Cardiac fibroblast (primary cell): ENCODE measurements around the gene IGF2BP2.
"Not testable (repeated sequence)": the region's sequence is repeated elsewhere in the genome, so short reads cannot be mapped to it uniquely, and the experiment has no call there.

Experiments
- DNase-seq, 2 donors: peaks; one replicate each; pipeline versions ENCODE4 v3.0.0 to v3.0.0-alpha.2; 2010; ENCODE audit warnings: low read depth in 2 of 2
- H3K4me3 ChIP-seq, 2 donors: replicated peaks in 1 of 2; 1 replicate in 1 of 2; 2 replicates in 1 of 2; pipeline ENCODE4 v1.5.1; 2011; ENCODE audit warnings: low read depth in 2 of 2, low read length in 2 of 2, mild to moderate bottlenecking in 2 of 2, moderate library complexity in 1 of 2
- TF ChIP-seq, protein P1 (sequence below): IDR thresholded peaks from one replicate; pipeline ENCODE4 v1.5.1; 2011; ENCODE audit warnings: low read depth, mild to moderate bottlenecking, low read length, inconsistent platforms

Gene IGF2BP2

DNA sequence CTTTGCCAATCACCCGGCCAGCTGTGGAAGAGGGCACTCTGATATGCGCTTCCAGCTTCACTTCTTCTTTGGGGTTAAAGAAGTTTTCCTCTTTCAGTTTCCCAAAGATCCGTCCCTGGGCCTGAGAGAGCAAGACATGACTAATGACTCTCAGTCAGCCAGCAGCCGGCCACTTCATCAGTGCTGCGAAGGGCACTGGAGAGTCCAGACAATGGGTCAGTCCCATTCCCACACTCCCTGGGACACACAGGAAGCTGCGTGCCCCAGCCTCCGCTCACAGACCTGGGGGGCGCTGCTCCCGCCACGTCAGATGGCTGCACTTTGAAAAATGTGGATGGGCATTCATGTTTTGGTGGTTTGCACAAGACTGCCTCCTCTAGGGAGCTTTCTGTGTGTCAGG is 175.4 kb downstream of the IGF2BP2 start:
- TF ChIP-seq, protein P1, sequence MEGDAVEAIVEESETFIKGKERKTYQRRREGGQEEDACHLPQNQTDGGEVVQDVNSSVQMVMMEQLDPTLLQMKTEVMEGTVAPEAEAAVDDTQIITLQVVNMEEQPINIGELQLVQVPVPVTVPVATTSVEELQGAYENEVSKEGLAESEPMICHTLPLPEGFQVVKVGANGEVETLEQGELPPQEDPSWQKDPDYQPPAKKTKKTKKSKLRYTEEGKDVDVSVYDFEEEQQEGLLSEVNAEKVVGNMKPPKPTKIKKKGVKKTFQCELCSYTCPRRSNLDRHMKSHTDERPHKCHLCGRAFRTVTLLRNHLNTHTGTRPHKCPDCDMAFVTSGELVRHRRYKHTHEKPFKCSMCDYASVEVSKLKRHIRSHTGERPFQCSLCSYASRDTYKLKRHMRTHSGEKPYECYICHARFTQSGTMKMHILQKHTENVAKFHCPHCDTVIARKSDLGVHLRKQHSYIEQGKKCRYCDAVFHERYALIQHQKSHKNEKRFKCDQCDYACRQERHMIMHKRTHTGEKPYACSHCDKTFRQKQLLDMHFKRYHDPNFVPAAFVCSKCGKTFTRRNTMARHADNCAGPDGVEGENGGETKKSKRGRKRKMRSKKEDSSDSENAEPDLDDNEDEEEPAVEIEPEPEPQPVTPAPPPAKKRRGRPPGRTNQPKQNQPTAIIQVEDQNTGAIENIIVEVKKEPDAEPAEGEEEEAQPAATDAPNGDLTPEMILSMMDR = no peak
- DNase-seq = peak in 1 of 2 donors; percentile 81
- no peak overlapping the region for H3K4me3 ChIP-seq

DNA sequence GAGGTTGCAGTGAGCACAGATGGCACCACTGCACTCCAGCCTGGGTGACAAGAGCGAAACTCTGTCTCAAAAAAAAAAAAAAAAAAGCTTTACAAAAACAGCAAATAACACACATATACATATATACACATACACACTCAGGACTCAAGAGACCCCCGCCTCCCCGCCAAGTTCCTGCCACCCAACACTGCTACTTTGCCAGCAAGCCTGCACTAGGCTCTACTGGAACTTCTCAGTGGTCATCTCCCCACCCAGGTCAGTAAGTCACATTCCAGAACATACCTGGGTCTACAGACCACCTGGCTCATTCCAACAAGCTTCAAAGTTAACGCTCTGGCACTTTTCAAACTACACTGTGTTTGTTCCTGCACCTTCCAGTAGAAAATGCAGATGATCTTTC is 176.4 kb downstream of the IGF2BP2 start:
- TF ChIP-seq, protein P1 = no peak
- no peak for DNase-seq
- H3K4me3 ChIP-seq = no peak overlapping the region

DNA sequence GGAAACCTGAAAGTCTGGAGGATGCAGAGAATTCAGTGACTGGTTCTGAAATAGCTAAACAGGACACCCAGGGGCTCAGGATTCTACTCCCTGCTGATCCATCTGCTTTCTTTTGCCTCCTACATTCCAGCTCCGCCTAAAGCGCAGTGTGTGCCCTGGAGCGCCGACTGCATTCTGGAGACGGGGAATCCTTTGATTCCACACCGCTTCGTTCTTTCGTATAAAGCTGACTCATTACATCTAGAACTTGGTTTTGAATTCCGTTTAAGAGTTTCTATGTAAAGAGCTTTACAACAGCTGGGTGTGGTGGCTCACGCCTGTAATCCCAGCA is 177.0 kb downstream of the IGF2BP2 start:
- TF ChIP-seq, protein P1 = no peak

DNA sequence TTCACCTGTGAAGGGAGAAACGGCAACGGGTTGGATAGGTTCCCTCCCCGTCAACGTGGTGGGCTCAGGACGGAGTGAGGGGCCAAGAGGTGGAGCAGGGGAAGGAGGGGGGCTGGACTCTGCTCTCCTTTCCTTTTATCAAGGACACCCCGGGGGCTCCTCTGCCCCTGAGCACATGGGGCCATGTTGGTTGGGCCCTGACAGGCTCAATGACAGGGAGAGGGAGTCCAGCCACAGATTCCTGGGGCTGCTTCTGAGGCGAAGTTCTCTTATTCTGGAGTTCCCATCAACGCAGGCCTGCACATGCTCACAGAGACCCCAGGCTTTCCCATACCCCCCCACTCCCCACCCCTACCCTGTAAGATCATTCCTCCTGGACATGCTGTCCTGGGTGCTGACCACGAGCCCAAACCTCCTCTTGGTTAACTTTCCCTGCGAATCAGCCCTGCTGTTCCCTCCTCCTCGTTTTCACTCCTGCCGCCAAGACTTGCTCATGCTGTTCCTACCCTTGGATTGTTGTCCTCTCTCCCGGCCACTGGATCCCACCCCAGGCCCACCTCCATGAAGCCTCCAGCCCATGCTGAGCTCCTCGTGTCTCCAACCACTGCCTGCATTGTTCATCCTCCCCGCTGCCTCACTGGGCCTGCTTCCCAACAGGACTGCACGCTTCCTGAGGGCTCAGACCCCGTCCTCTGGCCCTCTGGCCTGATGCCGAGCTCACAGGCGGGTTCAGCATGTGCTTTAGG is 177.5 kb downstream of the IGF2BP2 start:
- no peak for DNase-seq
- TF ChIP-seq, protein P1 = no peak
- no peak overlapping the region for H3K4me3 ChIP-seq

More for the DNA sequence above, 177.0 kb downstream of the IGF2BP2 start:
- no peak overlapping the region for H3K4me3 ChIP-seq
- no peak for DNase-seq

DNA sequence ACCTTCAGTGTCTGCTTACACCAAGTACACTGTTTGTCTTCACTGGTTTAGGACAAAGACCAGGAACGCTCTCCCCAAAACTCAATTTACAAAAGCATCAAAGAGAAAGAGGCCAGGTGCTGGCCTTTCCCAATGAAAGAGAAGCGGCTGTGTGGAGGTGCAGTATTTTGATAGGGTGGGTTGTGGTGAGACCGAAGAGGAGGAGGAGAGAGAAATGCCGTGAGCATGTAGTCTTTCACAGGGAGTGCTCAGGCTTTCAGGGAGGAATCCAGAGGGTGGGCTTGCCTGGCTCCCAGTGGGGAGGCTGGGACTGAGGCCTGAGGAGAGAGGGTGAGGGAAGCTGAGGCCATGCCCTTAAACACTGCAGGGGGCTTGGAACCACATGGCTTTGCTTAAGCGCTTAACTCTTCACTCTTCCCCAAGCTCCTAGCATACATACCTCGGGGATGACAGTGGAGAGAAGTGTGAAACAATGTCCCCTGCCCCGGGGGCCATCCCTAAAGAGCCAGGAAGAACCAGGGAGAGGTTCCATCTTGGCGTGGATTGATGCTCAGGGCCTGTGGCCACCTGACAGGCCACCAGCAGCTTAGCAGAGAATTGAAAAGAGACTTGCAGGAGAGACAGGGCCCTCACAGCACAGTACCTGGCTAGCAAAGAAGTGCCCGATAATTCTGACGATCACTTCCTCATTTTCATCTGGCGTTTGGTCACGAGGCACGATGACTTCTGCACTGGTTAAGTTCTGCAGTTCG is 178.3 kb downstream of the IGF2BP2 start:
- TF ChIP-seq, protein P1 = no peak
- DNase-seq = no peak
- no peak overlapping the region for H3K4me3 ChIP-seq

DNA sequence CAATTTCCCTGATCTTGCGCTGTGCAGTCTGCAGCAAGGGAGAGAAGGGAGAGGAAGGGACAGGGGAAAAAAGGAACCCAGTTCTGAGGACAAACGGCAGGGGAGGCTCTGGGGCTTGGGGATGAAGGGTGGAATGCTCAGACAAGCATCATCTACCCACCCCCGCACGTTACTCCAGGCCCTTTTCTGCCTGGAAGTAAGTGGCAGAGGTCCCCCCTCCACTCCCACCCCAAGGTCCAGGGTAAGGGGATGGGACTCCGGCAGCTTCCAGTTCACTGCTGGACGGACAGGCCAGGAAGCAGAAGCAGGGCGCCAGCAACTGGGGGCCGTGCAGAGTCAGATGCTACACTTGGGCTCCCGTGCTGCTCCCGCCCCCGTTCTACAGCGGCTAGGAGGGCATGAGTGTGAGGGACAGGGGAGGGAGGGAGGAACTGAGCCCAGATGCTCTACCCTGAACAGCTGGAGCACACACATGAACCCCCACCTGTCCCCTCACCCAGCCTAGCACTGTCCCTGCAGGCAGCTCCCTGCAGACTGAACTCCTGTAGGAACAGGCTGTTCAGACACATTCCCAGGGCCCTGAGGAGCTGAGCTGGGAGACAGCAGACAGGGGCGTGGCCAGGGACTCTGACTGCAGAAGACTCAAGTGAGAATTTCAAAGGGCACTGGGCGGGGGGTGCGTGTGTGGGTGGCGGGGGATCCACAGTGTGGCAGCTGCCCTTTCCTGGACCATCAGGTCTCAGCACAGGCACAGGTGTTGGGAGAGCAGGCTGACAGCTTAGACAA is 179.1 kb downstream of the IGF2BP2 start:
- TF ChIP-seq, protein P1 = no peak
- no peak overlapping the region for H3K4me3 ChIP-seq
- no peak for DNase-seq

DNA sequence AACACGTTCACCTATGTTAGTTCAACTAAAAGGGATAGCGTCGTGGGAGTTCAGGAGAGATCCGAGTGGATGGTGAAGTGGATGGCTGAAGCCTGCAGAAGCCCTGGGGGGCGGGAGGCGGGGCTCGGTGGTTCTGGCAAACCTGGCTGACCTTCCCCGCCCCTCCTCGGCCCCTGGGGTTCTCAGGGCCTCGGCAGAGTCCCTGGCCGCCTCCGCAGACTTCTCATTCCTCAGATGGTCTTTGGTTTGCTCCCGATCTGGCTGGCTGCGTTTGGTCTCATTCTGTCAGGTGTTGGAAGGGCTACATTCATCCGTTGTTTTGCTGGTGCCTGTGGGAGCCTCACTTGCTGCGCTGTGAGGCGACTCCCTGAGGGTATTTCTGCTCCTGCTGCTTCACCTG is 179.7 kb downstream of the IGF2BP2 start:
- DNase-seq, H3K4me3 ChIP-seq: not testable (repeated sequence)
